T-helper 2 cell treated with Interferon-gamma antibody and Interleukin-4, amounts not matched to agents 5 μg/mL and 100 μg/mL, for 36 hours (primary cell): ENCODE results near the gene CPTP.

Experiments used
- DNase-seq: peaks from one replicate; pipeline ENCODE4 v3.0.0; 2021; ENCODE audit warnings: low spot score
- H3K27ac Mint-ChIP-seq: one replicate; pipeline ENCODE4 v1.8.0; 2021; ENCODE audit warnings: mild to moderate bottlenecking, mixed read lengths
- H3K27me3 Mint-ChIP-seq: one replicate; pipeline ENCODE4 v1.8.0; 2021; ENCODE audit warnings: low read depth, mixed read lengths
- H3K36me3 Mint-ChIP-seq: one replicate; pipeline ENCODE4 v1.8.0; 2021; ENCODE audit warnings: low read depth, mixed read lengths
- H3K4me1 Mint-ChIP-seq: one replicate; pipeline ENCODE4 v1.8.0; 2021; ENCODE audit warnings: low read depth, mixed read lengths
- H3K4me3 Mint-ChIP-seq: one replicate; pipeline ENCODE4 v1.8.0; 2022; ENCODE audit warnings: mild to moderate bottlenecking, moderate library complexity, mixed read lengths
- H3K9me3 Mint-ChIP-seq: one replicate; pipeline ENCODE4 v1.8.0; 2021; ENCODE audit warnings: mixed read lengths

CPTP gene

DNA sequence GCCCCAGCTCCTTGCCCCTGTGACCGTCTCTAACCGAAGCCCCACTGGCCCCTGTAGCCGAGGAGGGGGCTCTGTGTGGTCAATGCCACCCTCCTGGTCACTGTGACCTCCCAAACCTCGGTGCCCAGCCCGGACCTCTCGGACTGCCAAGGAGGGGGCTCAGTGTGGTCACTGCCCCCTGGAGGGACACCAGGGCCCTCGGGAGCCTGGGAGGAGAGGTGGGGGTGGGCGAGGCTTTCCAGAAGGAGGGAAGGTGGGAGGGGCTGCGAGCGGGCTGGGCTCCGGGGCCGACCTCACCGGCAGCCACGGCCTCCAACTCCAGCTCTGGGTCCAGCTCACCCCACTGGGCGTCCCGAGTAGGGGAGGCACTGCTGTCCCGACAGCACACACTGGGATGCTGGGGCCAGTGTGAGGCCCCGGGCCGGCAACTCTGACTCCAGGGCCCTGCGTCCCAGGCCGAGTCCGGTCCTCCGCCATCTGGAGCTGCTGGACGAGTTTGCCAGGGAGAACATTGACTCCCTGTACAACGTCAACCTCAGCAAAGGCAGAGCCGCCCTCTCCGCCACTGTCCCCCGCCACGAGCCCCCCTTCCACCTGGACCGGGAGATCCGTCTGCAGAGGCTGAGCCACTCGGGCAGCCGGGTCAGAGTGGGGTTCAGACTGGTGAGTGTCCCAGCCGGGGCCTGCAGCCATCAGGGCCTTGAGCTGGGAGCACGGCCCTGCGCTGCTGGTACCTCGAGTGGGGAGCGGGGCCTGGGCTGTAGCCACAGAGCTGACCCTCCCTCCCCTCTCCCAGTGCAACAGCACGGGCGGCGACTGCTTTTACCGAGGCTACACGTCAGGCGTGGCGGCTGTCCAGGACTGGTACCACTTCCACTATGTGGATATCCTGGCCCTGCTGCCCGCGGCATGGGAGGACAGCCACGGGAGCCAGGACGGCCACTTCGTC is 38.0 kb upstream of the CPTP start:
- Mint-ChIP-seq H3K27me3 (no peaks in the 10 kb centered on the region), H3K4me3 (no peak overlapping the region), H3K4me1 (no peaks in the 10 kb centered on the region), H3K27ac (no peak overlapping the region), H3K36me3 (no peaks in the 10 kb centered on the region), H3K9me3 (no peaks in the 10 kb centered on the region)
- DNase-seq = no peak

DNA sequence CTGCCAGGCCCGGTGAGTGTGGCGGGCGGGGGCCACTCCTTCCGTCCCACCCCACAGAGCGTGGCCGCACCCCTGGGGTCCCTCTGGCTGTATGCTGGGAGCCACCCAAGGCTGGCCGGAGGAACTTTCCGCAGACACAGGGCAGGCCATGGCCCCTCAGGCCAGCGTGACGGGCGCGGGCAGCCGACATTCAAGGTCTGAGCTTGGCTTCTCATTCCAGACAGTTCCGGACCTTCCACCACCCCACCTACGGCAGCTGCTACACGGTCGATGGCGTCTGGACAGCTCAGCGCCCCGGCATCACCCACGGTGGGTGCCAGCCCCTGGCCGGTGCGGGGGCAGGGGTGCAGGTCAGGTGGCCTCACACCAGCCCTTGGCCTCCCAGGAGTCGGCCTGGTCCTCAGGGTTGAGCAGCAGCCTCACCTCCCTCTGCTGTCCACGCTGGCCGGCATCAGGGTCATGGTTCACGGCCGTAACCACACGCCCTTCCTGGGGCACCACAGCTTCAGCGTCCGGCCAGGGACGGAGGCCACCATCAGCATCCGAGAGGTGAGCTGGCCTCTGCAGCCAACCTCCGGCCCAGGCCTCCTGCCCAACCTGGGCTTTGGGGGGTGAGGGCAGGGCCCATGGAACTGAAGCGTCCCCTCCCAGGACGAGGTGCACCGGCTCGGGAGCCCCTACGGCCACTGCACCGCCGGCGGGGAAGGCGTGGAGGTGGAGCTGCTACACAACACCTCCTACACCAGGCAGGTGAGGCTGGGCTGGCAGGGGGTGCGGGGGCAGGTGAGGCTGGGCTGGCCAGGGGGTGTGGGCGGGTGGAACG is 37.1 kb upstream of the CPTP start:
- H3K4me1 Mint-ChIP-seq = no peaks in the 10 kb centered on the region
- H3K36me3 Mint-ChIP-seq = no peaks in the 10 kb centered on the region
- H3K27ac Mint-ChIP-seq = no peak overlapping the region
- H3K4me3 Mint-ChIP-seq = no peak overlapping the region
- H3K9me3 Mint-ChIP-seq = no peaks in the 10 kb centered on the region
- H3K27me3 Mint-ChIP-seq = no peaks in the 10 kb centered on the region
- no peak for DNase-seq

- H3K9me3 Mint-ChIP-seq = no peaks in the 10 kb centered on the region
- DNase-seq = peak; percentile 47
- no peak overlapping the region for H3K4me3 Mint-ChIP-seq
- no peaks in the 10 kb centered on the region for H3K4me1 Mint-ChIP-seq
- no peaks in the 10 kb centered on the region for H3K36me3 Mint-ChIP-seq
- no peaks in the 10 kb centered on the region for H3K27me3 Mint-ChIP-seq
- H3K27ac Mint-ChIP-seq = peak overlapping the region; percentile 36
Observed at GRCh38 chr1:1290238-1290731, 34.3 kb upstream of the CPTP start.

GRCh38 chr1:1291023-1291528 is 33.5 kb upstream of the CPTP start:
- no peaks in the 10 kb centered on the region for H3K9me3 Mint-ChIP-seq
- no peak for DNase-seq
- H3K4me3 Mint-ChIP-seq = no peak overlapping the region
- no peak overlapping the region for H3K27ac Mint-ChIP-seq
- no peaks in the 10 kb centered on the region for H3K27me3 Mint-ChIP-seq
- peaks cover 2% of the 10 kb centered on the region for H3K36me3 Mint-ChIP-seq
- H3K4me1 Mint-ChIP-seq = no peaks in the 10 kb centered on the region

- Mint-ChIP-seq H3K9me3 (no peaks in the 10 kb centered on the region), H3K27me3 (no peaks in the 10 kb centered on the region), H3K4me3 (no peak overlapping the region), H3K4me1 (no peaks in the 10 kb centered on the region), H3K27ac (no peak overlapping the region), H3K36me3 (peaks cover 2% of the 10 kb centered on the region)
- peak; percentile 36 for DNase-seq
Observed at GRCh38 chr1:1291548-1292441, 32.8 kb upstream of the CPTP start.

DNA sequence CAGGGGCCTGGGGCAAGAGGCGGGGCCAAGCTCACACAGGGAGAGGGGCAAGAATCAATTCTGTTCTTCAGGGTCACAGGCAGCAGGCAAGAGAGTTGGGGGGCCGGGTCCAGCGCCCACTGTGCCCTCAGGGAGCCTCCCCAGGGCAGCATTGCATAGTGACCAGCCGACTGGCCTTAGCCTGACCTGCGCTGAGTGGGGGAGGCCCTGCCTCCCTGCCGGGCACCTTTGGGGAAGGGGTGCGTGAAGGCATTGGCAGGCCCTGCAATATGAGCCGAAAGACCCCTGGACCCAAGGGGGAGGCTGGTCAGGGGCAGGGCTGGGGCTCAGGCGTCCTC is 32.2 kb upstream of the CPTP start:
- no peaks in the 10 kb centered on the region for H3K4me1 Mint-ChIP-seq
- H3K36me3 Mint-ChIP-seq = peaks cover 2% of the 10 kb centered on the region
- DNase-seq = no peak
- no peak overlapping the region for H3K27ac Mint-ChIP-seq
- H3K9me3 Mint-ChIP-seq = no peaks in the 10 kb centered on the region
- H3K4me3 Mint-ChIP-seq = no peak overlapping the region
- no peaks in the 10 kb centered on the region for H3K27me3 Mint-ChIP-seq

GRCh38 chr1:1292851-1293250 is 31.8 kb upstream of the CPTP start:
- DNase-seq = no peak
- Mint-ChIP-seq H3K4me3 (no peak overlapping the region), H3K4me1 (no peaks in the 10 kb centered on the region), H3K27me3 (no peaks in the 10 kb centered on the region), H3K27ac (no peak overlapping the region), H3K36me3 (peaks cover 2% of the 10 kb centered on the region), H3K9me3 (no peaks in the 10 kb centered on the region)

DNA sequence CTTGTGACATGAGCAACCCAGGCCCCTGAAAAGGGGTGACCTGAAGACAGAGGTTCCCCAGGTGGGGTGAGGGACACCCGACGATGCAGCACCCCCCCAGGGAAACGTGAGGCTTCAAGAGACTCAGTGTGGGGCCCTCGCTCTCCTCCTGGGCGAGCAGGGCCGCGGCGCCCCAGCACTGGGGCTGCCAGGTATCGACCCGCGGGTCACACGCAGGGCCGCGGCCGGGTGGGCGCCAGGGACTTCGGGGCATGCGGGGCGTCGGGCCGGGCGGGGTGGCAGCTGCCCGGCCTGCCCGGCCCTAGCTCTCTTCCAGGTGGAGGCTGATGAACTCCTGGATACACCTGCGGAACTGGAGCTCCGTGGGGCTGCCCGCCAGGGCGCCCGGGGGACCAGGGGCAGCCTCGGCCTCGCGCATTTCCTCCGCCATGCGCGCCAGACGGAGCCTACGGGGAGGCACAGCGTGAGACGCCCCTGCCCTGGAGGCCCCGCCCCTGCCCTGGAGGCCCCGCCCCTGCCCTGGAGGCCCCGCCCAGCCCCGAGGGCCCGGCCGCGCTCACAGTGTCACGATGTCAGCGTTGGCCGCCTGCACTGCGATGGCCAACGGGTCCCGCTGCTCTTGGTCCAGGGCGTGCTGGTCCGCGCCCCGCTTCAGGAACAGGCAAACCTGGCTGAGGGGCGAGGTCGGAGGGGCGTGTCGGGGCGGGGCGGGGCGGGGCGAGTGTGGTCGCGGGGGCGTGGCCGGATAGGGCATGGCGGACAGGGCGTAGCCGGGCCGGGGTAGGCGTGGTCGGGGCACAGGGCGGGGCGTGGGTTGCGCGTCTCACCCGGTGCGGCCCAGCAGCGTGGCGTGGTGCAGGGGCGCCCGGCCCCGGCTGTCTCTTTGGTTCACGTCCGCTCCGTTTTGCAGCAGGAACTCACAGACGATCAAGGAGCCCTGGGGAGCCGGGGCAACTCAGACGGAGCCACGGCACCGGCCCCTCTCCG is 31.0 kb upstream of the CPTP start:
- Mint-ChIP-seq H3K4me3 (no peak overlapping the region), H3K27me3 (no peaks in the 10 kb centered on the region), H3K27ac (no peak overlapping the region), H3K9me3 (no peaks in the 10 kb centered on the region), H3K36me3 (peaks cover 2% of the 10 kb centered on the region), H3K4me1 (no peaks in the 10 kb centered on the region)
- DNase-seq = no peak

GRCh38 chr1:1294250-1294890 is 30.2 kb upstream of the CPTP start:
- Mint-ChIP-seq H3K27me3 (no peaks in the 10 kb centered on the region), H3K4me3 (no peak overlapping the region), H3K4me1 (no peaks in the 10 kb centered on the region), H3K36me3 (peaks cover 2% of the 10 kb centered on the region), H3K27ac (no peak overlapping the region), H3K9me3 (no peaks in the 10 kb centered on the region)
- no peak for DNase-seq

- Mint-ChIP-seq H3K27me3 (no peaks in the 10 kb centered on the region), H3K27ac (no peak overlapping the region), H3K9me3 (no peaks in the 10 kb centered on the region), H3K4me1 (no peaks in the 10 kb centered on the region), H3K36me3 (peaks cover 2% of the 10 kb centered on the region), H3K4me3 (no peak overlapping the region)
- DNase-seq = no peak
Observed at GRCh38 chr1:1295154-1295923, 29.3 kb upstream of the CPTP start.

GRCh38 chr1:1296070-1297061 is 28.2 kb upstream of the CPTP start:
- H3K36me3 Mint-ChIP-seq = peaks cover 2% of the 10 kb centered on the region
- H3K27ac Mint-ChIP-seq = no peak overlapping the region
- H3K9me3 Mint-ChIP-seq = no peaks in the 10 kb centered on the region
- H3K27me3 Mint-ChIP-seq = no peaks in the 10 kb centered on the region
- no peak for DNase-seq
- H3K4me3 Mint-ChIP-seq = no peak overlapping the region
- no peaks in the 10 kb centered on the region for H3K4me1 Mint-ChIP-seq
